Measurements from ENCODE around the gene MYO3B. TPM values are rescaled to one million over a fixed set of nuclear protein-coding genes. Genes with fewer than 3 reads are reported as not detected.
"Not testable (repeated sequence)": the region's sequence is repeated elsewhere in the genome, so short reads cannot be mapped to it uniquely, and the experiment has no call there.

The MYO3B gene
- total and polyA plus RNA-seq, 12 donors = 0.04 to 0.11 (median 0.06) TPM; not detected in 8

DNA sequence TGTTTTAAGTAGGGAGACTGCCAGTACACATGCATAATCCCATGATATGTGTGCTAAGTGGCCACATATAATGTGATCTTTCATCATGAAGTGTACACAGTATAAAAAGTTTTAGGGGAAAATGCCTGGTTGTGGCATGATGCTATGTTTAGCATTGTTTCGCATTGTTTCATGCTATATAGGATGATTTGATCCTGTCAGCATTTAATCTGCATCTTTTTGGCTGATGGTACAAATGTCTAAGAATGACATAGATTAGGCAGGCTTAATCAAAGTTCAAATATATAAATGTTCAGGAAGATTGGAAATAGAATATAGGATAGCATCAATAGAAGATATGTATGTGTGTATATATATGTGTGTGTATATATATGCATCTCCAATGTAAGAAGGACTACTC is 83.6 kb downstream of the MYO3B start:
- Histone ChIP-seq H3K27me3 (no peaks in the 10 kb centered on the region), H3K36me3 (replicated peaks in 1 of 2) (no peaks in the 10 kb centered on the region), H3K4me3 (no peak overlapping the region), H3K4me1 (replicated peaks in 1 of 2) (no peaks in the 10 kb centered on the region), H3K27ac (no peak overlapping the region), H3K9me3 (replicated peaks in 1 of 3) (no peaks in the 10 kb centered on the region)
- no peak for DNase-seq
- intact Hi-C loops (cut with DNase I) = no loop called here
- TF ChIP-seq POLR2A (IDR thresholded peaks at IDR 0.05) = no peak
- TF ChIP-seq, protein P1, sequence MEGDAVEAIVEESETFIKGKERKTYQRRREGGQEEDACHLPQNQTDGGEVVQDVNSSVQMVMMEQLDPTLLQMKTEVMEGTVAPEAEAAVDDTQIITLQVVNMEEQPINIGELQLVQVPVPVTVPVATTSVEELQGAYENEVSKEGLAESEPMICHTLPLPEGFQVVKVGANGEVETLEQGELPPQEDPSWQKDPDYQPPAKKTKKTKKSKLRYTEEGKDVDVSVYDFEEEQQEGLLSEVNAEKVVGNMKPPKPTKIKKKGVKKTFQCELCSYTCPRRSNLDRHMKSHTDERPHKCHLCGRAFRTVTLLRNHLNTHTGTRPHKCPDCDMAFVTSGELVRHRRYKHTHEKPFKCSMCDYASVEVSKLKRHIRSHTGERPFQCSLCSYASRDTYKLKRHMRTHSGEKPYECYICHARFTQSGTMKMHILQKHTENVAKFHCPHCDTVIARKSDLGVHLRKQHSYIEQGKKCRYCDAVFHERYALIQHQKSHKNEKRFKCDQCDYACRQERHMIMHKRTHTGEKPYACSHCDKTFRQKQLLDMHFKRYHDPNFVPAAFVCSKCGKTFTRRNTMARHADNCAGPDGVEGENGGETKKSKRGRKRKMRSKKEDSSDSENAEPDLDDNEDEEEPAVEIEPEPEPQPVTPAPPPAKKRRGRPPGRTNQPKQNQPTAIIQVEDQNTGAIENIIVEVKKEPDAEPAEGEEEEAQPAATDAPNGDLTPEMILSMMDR (IDR thresholded peaks at IDR 0.05) = no peak
- 83 to 94% (median 89%) methylated on average over 1 of the region's 1 CpG for WGBS, 4 donors

DNA sequence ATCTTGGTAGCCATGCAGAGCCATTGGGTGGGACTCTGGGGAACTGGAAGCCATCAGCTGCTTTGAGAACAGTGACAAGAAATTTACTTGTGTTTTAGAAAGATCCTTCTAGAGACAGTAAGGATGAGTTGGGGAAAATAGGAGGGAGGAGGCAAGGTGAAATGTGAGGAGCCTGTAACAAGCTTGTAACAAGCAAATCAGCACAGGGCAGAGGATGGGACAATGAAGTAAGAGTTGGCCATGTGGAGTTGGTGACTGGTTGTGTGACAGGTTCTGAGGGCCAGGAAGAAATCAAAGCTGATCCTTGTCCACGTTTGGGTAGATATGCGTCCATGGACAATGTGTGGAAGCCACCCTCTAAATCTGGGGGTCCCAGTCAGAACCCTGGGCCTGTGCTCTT is 84.4 kb downstream of the MYO3B start:
- Histone ChIP-seq H3K27ac (no peak overlapping the region), H3K27me3 (no peaks in the 10 kb centered on the region), H3K9me3 (replicated peaks in 1 of 3) (no peaks in the 10 kb centered on the region), H3K4me3 (no peak overlapping the region), H3K36me3 (replicated peaks in 1 of 2) (no peaks in the 10 kb centered on the region), H3K4me1 (replicated peaks in 1 of 2) (no peaks in the 10 kb centered on the region)
- WGBS, 4 donors = 76 to 96% (median 89%) methylated on average over 2 of the region's 2 CpGs
- TF ChIP-seq, protein P1 (IDR thresholded peaks at IDR 0.05) = no peak
- TF ChIP-seq POLR2A (IDR thresholded peaks at IDR 0.05) = no peak
- intact Hi-C loops (cut with DNase I) = no loop called here
- DNase-seq = no peak

DNA sequence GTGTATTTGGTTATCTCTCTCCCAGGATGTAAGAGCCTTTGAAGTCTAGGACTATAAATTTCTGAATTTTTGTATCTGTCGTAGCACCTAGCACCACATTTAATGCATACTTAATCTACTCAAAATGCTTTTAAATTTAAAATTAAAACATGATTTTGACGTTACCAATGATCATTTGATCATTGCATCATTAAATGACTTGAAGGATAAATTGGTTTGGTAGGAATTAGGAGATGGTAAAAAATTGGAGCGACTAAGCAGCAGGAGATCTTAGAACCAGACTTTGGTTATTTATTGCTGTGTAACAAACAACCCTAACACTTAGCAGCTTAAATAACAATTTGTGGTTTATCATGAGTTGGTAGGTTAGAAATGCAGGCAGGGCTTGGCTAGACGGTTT is 84.9 kb downstream of the MYO3B start:
- Histone ChIP-seq H3K36me3 (replicated peaks in 1 of 2) (no peaks in the 10 kb centered on the region), H3K9me3 (replicated peaks in 1 of 3) (no peaks in the 10 kb centered on the region), H3K4me1 (replicated peaks in 1 of 2) (no peaks in the 10 kb centered on the region), H3K27ac (no peak overlapping the region), H3K4me3 (no peak overlapping the region), H3K27me3 (no peaks in the 10 kb centered on the region)
- intact Hi-C loops (cut with DNase I) = no loop called here
- no peak for TF ChIP-seq POLR2A (IDR thresholded peaks at IDR 0.05)
- TF ChIP-seq, protein P1 (IDR thresholded peaks at IDR 0.05) = no peak
- no peak for DNase-seq
- WGBS, 4 donors = 85 to 89% (median 86%) methylated on average over 4 of the region's 4 CpGs

DNA sequence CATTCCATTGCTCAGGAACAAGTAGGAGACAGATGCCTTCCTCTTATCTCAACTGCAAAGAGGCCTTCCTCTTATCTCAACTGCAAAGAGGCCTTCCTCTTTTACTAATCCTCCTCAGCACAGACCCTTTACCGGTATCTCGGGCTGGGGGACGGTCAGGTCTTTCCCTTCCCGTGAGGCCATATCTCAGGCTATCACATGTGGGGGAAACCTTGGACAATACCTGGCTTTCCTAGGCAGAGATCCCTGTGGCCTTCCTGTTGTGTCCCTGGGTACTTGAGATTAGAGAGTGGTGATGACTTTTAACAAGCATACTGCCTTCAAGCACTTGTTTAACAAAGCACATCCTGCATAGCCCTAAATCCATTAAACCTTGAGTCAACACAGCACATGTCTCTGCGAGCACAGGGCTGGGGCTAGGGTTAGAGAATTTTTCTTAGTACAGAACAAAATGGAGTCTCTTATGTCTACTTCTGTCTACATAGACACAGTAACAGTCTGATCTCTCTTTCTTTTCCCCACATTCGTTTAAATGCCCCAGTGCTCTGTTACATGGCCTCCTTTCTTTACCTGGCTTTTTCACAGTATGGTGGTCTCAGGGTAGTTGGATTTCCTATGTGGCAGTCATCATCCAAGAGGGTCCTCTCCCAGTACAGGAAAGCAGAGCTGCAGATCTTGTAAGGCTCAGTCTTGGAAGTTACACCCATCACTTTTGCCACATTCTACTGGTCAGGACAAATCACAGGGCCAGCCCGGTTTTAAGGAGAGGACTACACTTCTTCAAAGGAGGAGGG is 86.0 kb downstream of the MYO3B start:
- H3K36me3 ChIP-seq (replicated peaks in 1 of 2); DNase-seq; intact Hi-C loops (cut with DNase I); H3K9me3 ChIP-seq (replicated peaks in 1 of 3); H3K27me3 ChIP-seq; H3K27ac ChIP-seq; H3K4me3 ChIP-seq; H3K4me1 ChIP-seq (replicated peaks in 1 of 2): not testable (repeated sequence)
- WGBS, 4 donors = 66 to 78% (median 71%) methylated on average over 7 of the region's 7 CpGs

DNA sequence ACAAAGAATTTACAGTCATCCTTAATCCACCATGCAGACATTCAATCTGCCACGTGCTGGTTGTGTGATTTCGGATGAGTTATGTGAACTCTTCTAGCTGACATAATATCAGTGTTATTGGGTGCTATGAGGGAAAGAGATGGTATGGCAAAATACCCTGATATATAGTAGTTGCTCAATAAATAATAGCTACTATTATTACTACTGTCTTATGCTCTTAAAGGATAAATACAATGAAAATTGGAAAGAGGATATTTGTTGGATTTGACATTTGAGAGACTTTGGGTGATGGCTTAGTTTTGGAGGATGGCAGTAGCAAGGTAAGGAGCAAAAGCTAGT is 86.5 kb downstream of the MYO3B start:
- H3K4me3 ChIP-seq = no peak overlapping the region
- intact Hi-C loops (cut with DNase I) = no loop called here
- no peaks in the 10 kb centered on the region for H3K4me1 ChIP-seq (replicated peaks in 1 of 2)
- no peak overlapping the region for H3K27ac ChIP-seq
- TF ChIP-seq, protein P1 (IDR thresholded peaks at IDR 0.05) = no peak
- TF ChIP-seq POLR2A (IDR thresholded peaks at IDR 0.05) = no peak
- no peaks in the 10 kb centered on the region for H3K27me3 ChIP-seq
- no peaks in the 10 kb centered on the region for H3K36me3 ChIP-seq (replicated peaks in 1 of 2)
- WGBS, 4 donors = 87 to 100% (median 95%) methylated on average over 2 of the region's 2 CpGs
- H3K9me3 ChIP-seq (replicated peaks in 1 of 3) = no peaks in the 10 kb centered on the region
- DNase-seq = no peak
